ENCODE measurements around the gene LRIT1. TPM values are rescaled to one million over a fixed set of nuclear protein-coding genes. Genes with fewer than 3 reads are reported as not detected.

The LRIT1 gene
- total RNA-seq, 1 donor from 2014 or later: not detected

- intact Hi-C loops (cut with micrococcal nuclease): no loop called here
Measured at GRCh38 chr10:84254552-84255478, 13.5 kb upstream of the LRIT1 start.

- intact Hi-C loops (cut with micrococcal nuclease): no loop called here
Measured at GRCh38 chr10:84248794-84249193, 7.4 kb upstream of the LRIT1 start.

GRCh38 chr10:84247496-84247895 lies 6.2 kb upstream of the LRIT1 start:
- intact Hi-C loops (cut with micrococcal nuclease): no loop called here

- intact Hi-C loops (cut with micrococcal nuclease): no loop called here
Measured at GRCh38 chr10:84244651-84245270, 3.4 kb upstream of the LRIT1 start, which contains the start of gene RGR. Gene RGR (plus strand): TSS chr10:84245053. CDS start chr10:84245091, 38 bp downstream.

GRCh38 chr10:84243759-84244158 lies 2.4 kb upstream of the LRIT1 start:
- intact Hi-C loops (cut with micrococcal nuclease): no loop called here

- intact Hi-C loops (cut with micrococcal nuclease): no loop called here
Measured at GRCh38 chr10:84238909-84239308, 2.4 kb downstream of the LRIT1 start.

- intact Hi-C loops (cut with micrococcal nuclease): no loop called here
Measured at GRCh38 chr10:84237199-84238051, 3.9 kb downstream of the LRIT1 start.

GRCh38 chr10:84236807-84237198 lies 4.5 kb downstream of the LRIT1 start:
- intact Hi-C loops (cut with micrococcal nuclease): no loop called here

- intact Hi-C loops (cut with micrococcal nuclease): no loop called here
Measured at GRCh38 chr10:84235096-84235495, 6.2 kb downstream of the LRIT1 start.

- intact Hi-C loops (cut with micrococcal nuclease): no loop called here
Measured at GRCh38 chr10:84234479-84234878, 6.9 kb downstream of the LRIT1 start.

GRCh38 chr10:84233940-84234339 lies 7.4 kb downstream of the LRIT1 start:
- intact Hi-C loops (cut with micrococcal nuclease): no loop called here

GRCh38 chr10:84232376-84232775 lies 9.0 kb downstream of the LRIT1 start:
- intact Hi-C loops (cut with micrococcal nuclease): no loop called here

GRCh38 chr10:84230359-84230758 lies 11.0 kb downstream of the LRIT1 start:
- intact Hi-C loops (cut with micrococcal nuclease): no loop called here

GRCh38 chr10:84227810-84228209 lies 13.5 kb downstream of the LRIT1 start:
- intact Hi-C loops (cut with micrococcal nuclease): no loop called here

- intact Hi-C loops (cut with micrococcal nuclease): no loop called here
Measured at GRCh38 chr10:84226616-84227015, 14.7 kb downstream of the LRIT1 start.

GRCh38 chr10:84225427-84226173 lies 15.7 kb downstream of the LRIT1 start, which contains the start of gene LRIT2:
Gene LRIT2 (minus strand): TSS chr10:84225544. CDS start chr10:84225520, 24 bp downstream.
- intact Hi-C loops (cut with micrococcal nuclease): no loop called here

- intact Hi-C loops (cut with micrococcal nuclease): no loop called here
Measured at GRCh38 chr10:84224411-84225028, 16.8 kb downstream of the LRIT1 start.

GRCh38 chr10:84221916-84222315 lies 19.4 kb downstream of the LRIT1 start:
- intact Hi-C loops (cut with micrococcal nuclease): no loop called here

- intact Hi-C loops (cut with micrococcal nuclease): no loop called here
Measured at GRCh38 chr10:84217746-84218145, 23.6 kb downstream of the LRIT1 start.

GRCh38 chr10:84216834-84217233 lies 24.5 kb downstream of the LRIT1 start:
- intact Hi-C loops (cut with micrococcal nuclease): no loop called here

Measured in T-helper 2 cell treated with Interferon-gamma antibody and Interleukin-4, amounts not matched to agents 100 ng/mL and 5 ng/mL, for 36 hours (primary cell).